Medulla oblongata (tissue), 1 donor: ENCODE measurements around the gene WDR3.

Experiments
- DNase-seq: peaks from one replicate; pipeline ENCODE4 v3.0.0-alpha.2; 2015; ENCODE audit errors: extremely low spot score

The WDR3 gene

DNA sequence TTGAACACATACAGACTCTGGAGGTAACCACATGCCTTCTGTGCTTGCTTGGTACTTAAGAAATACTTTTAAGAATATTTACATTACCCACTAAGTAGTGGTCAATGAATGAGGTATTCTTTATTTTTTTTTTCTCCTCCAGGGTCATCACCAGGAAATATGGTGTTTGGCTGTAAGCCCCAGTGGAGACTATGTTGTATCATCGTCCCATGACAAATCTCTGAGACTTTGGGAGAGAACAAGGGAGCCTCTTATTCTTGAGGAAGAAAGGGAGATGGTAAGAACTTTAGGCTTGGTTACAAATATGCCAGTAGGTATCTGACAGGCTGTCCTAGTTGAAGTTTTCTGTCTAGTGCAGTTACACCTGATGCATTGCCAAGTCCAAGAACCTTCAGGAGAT, 22.8 kb downstream of the WDR3 start:
- no peak for DNase-seq

DNA sequence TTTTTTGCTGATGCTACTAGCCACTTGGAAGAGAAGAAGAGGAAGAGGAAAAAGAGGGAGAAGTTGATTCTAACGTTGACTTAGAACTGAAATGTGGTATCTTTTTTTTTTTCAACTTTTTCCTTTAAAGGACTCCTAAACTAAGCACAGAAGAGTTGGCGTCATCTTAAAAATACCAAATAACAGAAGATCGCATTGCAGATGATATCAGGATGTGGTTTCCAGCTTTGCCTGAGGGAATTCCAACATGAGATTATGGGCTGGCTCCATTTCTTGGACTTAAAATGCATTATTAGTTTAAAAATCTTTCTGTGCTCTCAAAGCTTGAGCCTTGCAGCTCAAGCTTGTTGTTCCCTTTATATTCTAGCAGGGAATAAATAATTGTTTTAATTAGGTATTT, 29.8 kb downstream of the WDR3 start:
- DNase-seq = no peak

DNA sequence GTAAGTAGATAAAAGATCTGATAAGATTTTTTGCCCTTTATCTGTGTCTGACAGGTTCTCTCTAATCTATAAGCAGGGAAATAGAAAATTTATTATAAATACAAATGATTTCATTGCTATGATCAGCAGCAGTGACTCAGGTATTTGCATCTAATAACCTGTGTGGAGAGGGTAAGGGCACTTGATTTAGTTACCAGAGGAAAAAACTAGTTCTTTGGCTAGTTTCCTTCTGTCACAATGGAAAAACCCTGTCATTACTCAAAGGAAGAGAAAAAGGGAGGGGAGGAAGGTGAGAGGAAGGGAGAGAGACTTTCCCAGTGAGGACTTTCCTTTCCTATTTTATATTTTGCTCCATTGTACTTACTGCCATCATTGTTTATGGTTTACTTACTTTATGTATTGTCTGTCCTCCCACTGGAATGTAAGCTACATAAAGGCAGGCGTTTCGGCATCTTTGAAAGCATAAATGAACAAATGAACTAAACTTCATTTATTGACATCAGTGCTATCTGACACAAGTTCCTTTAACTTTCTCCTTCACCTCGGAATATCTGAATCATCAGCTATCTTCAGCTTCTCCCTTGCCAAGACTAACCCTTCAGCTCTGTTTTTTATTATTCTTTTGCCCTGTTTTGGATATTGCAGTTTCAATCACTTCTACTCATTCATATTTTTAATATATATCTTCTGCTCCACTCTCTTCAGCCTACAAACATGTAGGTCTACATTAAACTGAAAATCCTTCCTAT, 34.9 kb downstream of the WDR3 start:
- DNase-seq = no peak

DNA sequence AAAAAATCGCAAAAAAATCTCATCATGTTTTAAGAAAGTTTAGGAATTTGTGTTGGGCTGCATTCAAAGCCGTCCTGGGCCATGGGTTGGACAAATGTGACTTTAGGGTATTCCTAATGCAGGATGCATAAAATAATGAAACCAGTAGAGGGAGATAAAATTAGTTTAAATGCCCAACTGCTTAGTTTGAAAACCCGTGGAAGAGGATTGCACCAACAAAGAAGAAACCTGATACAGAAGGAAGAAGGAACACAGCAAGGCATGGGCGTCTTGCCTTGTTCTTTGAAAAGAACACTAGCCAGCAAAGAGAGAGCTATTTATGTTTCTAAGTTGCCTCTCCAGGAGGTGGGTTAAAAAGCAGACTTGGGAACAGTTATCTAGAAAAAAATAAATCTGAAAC, 37.9 kb downstream of the WDR3 start:
- peak; percentile 3 for DNase-seq

DNA sequence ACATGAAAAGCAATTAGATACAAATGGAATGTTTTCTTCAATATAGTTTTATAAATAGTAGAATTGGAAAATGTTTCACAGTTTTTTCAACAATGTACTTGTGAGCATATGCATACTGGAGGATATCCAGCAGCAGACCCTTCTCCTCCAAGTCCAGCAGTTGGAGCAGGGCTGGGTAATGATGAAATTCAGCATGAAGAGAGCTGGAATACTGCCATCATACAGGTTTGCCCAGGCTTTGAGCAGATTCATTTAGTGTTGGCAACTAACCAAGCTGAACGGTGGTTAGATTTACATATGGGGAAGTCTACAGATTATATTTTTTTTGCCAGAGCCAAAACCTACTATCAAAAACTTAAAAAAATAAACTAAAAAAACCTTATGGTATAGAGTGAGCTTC, 38.3 kb downstream of the WDR3 start:
- DNase-seq = no peak

DNA sequence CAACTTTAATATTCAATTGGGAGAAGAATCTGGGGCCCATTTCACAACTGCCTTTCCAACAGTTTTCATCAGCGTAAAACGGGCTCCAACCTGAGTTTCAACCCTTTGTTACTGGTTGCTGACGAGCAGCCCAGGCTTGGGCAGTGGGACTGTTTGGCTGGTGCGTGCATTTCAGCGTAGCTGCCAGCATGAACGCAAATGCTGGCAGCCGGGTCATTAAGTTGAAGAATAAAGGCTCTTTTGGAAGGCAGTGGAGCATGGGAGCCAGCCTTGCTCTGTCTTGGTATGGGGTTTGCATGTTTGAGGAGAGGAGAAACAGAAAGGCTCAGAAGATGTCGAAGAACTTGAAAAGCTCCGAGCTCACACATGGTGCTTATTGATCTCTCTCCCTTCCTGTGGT, 40.7 kb downstream of the WDR3 start:
- DNase-seq = peak; percentile 13

DNA sequence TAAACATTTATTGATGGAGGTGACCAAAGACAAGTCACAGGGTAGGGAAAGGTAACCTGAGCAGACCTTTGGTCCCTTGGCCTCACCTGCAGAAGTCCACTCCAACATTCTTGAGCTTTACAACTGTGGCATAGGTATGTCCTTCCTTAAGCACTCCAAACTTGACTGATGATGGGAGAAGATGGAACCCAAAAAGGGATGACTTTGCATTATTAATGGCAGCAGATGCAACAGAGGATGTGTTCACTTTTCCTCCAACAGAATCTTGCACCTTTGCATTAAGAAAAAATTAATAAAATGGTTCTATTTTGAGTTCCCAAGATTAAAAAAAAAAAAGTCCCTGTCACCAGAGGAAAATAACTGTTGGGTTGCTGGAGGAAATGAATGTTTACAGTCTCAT, 42.2 kb downstream of the WDR3 start:
- no peak for DNase-seq

DNA sequence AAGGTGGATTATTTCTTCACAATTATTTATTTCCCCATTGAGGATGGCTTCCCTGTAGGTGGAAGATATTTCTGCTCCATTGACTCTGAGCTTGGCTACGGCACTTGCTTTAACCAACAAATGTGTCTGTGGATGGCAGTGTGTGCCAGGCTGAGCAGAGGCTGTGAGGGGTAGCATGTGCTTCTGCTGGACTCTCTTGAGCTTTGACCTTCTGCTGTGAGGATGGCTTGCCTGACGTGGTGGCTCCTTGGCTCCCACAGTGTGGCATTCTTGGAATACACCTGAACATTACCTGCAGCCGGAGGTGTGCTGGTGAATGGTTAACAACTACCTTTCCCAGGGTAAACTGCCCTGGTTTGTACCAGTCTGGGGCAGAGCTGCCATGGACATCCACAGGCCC, 46.8 kb downstream of the WDR3 start:
- no peak for DNase-seq

DNA sequence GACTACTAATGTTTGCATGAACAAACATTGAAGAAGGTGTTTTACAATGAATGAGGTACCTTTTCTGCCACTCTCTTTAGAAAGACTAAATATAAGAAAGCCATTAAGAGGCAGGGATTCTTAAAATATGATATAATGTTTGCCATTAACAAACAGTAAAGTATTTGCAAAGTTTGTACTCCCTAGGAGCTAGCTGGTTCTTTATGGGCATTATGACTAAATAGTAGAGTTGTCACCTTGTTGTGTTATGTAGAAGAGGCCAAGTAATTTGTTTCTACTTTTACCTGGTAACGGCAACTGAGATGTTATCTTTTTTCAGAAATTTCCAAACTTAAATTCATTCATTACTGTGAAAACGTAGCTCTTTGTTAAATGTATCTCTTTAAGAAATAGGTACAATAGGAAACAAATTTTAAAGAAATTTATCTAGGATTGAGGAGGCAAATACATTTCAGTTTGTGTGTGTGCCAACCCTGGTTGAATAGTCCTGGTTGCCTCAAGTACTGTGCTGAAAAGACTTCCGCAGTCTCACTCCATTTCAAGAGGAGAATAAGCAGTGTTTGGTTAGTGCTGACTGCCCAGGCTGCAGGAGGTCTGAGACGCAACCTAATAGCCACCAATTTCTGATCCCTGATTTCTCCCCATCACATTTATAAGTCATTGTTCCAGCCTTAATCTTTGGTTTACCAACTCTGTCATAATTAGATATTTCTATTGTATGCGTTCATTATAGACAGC, 52.1 kb downstream of the WDR3 start:
- no peak for DNase-seq

DNA sequence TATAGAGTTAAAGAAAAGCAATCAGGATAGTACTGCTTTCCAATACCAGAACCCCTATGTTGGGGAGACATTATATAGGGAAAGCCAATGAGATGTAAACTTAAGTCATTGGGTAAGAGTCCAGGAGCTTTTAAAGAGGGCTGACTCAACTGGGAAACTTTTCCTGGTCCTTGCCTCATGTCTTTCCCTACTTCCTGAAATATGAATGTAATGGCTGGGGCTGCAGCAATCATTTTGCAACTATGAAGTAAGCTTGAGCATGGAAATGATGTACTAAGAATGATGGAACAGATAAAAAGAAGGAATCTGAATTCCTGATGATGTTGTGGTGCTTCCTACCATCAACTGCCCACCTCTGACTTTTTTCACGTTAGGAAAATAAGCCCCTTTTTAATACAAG, 55.7 kb downstream of the WDR3 start:
- DNase-seq = no peak

DNA sequence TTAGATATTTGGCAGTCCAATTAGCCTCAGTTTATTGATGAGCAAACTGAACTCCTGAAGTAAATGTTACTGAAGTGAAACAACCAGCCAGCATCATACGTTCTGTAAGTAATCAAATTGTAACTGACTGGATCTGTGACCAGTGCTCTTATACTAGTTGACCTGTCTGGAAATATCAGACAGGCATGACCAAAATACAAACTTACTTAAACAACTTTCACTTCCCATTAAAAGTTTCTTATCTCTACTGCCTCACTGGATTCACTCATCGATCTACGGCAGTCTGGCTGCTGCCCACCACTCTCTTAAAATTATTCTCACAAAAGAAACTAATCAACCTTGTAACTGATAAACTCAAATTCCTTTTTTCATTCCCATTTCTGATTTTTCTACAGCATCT, 56.4 kb downstream of the WDR3 start:
- DNase-seq = no peak

DNA sequence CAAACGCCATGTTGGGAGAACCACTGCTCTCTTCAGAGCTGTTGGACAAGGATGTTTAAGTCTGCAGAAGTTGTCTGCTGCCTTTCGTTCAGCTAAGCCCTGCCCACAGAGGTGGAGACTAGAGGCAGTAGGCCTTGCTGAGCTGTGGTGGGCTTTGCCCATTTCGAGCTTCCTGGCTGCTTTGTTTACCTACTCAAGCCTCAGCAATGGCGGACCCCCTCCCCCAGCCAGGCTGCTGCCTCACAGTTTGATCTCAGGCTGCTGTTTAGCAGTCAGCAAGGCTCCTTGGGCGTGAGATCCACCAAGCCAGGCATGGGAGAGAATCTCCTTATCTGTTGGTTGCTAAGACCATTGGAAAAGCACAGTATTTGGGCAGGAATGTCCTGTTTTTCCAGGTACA, 74.8 kb downstream of the WDR3 start:
- no peak for DNase-seq

DNA sequence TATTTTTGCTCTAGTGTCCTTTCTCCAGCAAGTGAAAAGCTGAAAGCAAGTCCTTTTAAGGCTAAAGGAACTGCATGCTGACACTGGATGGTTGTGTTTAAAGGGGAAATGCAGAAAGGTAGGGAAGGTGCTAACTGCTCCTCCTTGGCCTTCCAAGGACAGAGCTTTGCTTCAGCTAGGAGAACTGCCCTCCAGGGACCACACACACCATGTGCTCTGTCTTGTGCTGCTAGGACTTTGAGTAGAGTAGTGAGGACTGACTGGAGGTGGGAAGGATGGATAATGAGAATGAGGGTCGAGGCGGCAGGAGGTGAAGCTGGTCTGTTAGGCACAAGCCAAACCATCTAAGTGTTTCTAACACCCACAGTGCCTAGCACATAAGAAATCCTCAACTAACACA, 77.9 kb downstream of the WDR3 start:
- no peak for DNase-seq

DNA sequence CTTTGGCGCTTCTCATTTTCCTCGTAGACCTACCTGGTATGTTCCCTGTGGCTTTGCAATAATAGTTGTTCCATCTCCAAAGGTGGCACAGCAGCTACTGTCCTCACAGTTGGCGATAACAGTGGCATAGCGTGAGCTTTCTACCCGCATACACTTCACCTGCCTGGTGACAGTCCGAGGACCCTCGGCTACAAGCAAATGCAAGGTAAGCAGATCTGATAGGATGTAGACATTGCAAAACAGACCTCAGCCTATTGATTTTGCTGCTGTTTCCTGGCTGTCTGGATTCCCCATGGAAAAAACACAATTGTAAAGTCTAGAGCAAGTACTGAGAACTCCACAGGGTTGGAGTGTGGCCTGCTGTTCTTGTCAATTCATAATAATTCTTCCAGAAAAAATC, 78.5 kb downstream of the WDR3 start:
- no peak for DNase-seq

DNA sequence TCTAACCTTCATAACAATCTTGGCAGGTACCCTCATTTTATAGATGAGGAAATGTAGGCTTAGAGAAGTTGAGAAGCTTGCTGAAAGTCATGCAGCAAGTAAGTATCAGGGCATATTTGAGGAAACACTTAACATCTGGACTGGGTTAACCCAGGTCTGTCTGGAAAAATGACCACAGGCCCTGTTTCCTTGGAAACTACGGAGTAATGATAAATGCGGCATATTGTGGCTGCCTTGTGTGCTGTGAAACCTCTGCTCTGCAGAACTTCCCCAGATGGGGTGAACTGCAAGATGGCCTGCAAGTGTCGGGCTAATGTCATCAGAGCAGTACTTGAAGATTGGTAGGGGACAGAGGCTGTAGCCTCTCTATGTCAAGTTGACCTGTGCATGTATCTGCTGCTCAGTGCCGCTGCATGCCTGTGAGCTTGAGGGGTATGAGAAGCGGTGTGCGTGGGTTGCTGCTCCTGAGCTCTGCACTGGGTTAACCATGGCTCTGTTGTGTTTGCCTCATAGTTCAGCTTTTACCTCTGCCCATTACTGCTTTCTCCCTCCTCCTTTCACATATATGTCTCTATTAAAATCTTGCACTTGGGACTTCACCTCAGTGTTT, 83.1 kb downstream of the WDR3 start:
- DNase-seq = no peak

DNA sequence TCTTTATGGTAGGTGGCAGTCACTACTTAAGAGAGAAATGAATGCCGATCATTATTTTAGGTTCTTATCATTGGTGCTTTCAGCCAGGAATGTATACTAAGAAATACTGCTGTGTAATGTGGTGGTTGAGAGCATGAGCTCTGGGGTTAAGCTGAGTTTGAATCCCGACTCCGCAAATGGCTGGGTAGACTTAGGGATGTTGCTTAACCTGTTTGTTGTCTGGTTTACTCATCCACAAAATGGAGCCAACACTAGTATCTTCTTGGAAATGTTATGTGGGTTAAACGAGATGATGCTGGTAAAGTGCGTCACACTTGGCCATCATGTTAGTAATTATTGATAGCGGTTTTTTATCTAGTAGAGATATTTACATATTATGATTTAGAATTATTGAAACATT, 83.8 kb downstream of the WDR3 start:
- no peak for DNase-seq

DNA sequence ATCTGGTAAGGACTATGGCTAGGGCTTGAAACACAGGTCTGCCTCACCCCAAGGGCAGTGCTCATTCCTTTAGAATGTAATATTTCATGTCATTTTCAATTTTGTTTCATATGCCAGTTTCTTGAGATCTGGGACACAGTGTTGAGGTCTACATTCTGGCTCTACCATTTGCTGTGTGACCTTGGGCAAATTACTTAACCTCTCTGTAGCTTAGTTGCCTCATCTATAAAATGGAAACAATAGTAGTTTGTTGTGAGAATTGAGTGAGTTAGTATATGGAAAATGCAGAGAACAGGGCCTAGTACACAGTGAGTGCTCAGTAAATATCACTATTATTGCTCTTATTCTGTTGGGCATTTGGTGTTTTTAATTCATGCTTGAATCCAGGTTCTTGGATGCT, 84.4 kb downstream of the WDR3 start:
- DNase-seq = no peak
